ENCODE measurements around the gene MACF1.
"Not testable (repeated sequence)": the region's sequence is repeated elsewhere in the genome, so short reads cannot be mapped to it uniquely, and the experiment has no call there.

MACF1 gene

GRCh38 chr1:39182804-39183203 lies 21.7 kb upstream of the MACF1 start:
- DNase-seq = no peak

DNA sequence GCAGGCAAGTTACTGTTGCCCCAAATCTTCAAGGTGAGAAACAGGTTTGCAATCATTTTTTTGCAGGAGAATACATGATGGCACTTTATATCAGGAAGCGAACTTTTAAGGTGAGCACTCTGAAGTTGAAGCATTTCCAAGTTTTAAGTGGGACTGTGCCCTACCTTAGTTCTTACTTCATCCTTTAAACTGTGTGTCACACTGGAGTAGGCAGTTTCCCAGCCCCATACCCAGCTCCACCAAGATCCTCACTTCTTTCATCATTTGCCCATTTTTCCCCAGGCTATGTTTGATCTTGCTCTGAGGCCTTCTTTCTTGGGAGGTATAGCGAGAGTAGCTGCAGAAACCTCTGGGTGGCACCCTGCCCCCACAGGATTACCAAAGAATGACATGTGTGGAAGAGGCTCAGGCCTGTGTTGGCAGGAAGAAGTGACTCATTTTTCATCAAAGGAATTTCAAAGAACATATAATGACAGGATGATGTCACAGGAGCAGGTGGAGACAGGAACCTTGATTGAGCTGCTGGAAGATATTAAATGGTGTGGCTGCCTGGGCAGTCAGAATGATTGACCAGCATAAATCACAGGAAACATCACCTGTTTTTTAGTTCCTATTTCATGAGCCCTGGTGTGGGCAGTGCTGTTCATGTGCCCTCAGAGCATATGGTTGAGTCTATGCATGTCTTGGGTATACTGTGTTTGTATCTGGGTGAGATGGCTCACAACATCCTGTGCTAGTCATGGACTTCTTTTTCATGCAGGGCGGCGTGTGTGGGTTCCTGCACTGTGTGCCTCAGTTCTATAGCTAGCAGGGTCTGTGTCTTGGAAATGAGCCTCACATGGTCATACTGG lies 20.8 kb upstream of the MACF1 start:
- peak; percentile 82 for DNase-seq

DNA sequence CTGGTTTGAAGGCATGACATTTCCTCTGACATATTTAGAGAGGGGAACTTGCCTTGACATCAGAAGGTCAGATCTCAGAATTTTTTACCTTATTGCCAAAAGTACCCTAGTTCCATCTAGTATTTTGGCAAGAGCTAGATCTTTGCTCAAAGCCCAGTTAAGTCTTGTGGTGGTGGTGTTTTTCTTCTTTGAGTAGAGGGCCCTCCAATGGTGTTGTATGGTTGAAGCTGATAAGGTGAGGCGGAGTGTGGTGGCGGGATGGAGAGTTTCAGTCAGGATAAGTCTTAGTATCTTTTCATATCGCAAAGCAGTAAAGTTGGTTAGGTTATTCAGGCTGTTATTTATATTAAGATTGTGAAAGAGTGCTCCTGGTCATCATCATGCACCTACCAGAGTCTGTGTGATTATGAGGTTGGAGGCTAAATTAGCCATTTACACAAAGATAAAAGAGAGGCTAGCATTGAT lies 20.1 kb upstream of the MACF1 start:
- DNase-seq = no peak

DNA sequence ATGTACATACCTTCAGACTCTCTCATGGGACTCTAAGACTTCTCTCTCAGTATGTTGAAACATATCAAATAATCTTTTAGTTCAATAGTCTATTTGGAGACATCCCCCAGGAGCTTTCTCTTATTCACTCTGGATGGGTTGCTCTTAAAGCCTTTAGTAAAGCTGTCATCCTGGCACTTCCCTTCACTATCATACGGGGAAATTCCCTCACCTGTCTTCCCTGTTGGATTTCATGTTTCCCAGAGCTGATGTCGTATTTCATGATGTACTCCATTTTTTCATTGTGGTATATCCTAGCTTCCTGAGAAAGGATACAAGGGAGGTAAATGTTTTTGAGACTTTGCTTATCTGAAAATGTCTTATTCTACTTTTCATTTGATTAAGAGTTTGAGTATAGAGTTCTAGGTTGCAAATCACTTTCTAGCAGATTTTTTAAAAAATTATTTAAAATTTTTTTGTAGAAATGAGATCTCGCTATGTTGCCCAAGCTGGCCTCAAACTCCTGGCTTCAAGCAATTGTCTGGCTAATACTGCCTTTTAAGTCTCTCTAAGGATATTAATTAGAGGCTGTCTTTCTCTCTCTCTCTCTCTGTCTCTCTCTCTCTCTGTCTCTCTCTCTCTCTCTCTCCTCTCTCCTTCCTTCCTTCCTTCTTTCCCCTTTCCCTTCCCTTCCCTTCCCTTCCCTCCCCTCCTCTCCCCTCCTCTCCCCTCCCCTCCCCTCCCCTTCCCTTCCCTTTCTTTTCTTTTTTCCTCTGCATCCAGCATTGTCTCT lies 17.0 kb upstream of the MACF1 start:
- DNase-seq = no peak

- DNase-seq = no peak
Observed at GRCh38 chr1:39189592-39190041, 14.9 kb upstream of the MACF1 start.

GRCh38 chr1:39190096-39190495 lies 14.4 kb upstream of the MACF1 start:
- DNase-seq = no peak

DNA sequence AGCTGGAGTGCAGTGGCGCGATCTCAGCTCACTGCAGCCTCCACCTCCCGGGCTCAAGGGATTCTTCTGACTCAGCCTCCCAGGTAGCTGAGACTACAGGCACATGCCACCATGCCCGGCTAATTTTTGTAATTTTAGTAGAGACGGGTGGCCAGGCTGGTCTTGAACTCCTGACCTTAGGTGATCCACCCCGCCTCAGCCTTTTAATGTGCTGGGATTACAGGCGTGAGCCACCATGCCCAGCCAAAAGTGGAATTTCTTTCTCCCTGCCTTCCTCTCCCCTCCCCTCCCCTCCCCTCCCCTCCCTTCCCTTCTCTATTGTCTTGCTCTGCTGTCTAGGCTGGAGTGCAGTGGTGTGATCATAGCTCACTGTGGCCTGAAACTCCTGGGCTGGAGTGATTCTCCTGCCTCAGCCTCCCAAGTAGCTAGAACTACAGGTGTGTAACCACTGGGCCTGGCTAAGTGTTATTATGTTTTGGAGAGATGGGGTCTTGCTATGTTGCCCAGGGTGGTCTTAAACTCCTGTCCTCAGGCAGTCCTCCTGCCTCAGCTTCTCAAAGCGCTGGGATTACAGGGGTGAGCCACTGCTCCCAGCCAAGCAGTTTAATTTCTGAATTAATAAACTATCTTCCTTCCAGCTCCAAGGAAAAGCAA lies 10.0 kb upstream of the MACF1 start:
- no peak for DNase-seq

GRCh38 chr1:39195166-39196111 lies 9.1 kb upstream of the MACF1 start:
- DNase-seq = no peak

DNA sequence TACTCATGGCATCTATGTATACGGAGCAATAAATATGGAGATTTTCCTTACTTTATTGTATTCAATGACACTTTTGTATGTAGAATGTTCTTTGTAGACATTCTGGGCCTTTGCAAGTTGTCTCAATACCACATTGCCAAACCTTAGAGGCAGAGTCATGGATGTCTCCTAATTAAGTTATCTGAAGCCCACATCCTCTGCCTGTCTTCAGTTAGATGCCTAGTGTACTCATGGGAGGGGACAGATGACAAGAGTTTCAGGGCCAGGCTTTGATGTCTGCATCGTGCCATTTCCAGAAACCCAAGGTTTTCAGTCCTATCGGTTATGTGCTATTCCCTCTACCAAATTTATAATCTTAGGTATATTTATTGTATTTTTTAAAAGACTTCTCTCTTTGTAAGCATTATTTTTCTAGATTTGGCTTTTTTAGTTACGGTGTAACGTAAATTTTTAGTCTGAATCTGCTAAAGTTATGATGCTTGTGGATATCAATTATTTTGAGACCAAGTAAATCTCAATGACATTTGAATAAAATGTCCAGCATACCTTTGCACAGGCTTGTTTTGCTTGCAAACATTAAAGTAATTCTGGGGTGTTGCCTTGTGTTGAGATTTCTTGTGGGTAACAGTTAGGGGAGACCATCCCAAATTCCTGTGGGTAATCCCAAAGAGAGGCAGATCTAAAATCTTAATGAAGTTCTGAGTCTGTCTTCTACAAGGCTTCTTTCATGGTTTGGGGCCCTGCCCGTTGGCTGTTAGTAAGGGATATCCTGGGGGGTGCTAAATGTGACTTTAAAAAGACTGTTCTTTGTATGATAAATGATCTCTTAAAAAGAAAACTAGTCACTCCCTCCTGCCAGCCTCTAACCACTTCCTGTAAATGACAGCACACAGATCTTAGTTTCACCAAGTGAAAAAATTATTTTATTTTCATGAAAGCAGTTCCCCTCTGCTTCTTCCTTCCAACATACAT lies 8.0 kb upstream of the MACF1 start:
- peak; percentile 79 for DNase-seq

- no peak for DNase-seq
Observed at GRCh38 chr1:39199593-39199992, 4.9 kb upstream of the MACF1 start.

- peak; percentile 88 for DNase-seq
Observed at GRCh38 chr1:39205102-39205780, 746 bp downstream of the MACF1 start.

DNA sequence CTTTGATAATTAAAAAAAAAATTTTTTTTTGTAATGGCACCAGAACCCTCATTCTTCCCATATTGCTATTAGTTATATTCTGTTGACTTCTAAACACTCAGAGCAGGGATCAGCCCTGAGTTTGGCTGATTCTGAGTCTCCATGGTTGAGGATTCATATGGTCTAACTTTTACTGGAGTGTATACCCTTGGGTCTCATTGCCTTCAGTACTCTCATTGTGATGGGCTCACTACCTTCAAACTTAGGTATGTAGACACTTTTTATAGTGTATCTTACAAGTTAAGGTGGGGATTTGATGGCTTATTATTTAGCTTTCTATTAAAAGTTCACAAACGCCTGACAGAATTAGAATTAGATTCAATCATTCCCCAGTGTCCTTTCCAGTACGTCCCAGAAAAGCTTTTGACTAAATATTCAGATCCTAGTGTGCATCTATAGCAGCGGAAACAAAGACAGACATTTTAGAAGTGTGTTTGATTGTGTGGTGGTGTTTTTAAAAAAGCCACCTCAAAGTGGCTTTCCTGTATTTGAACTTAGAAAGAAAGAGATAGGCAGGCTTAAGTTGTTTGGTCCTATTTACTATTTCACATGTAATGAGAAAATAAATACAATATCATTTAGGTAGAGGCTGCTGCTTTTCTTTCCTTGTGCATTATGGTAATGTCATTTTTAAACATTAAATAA lies 1.4 kb downstream of the MACF1 start:
- no peak for DNase-seq

- DNase-seq = not testable (repeated sequence)
Observed at GRCh38 chr1:39208360-39208759, 3.9 kb downstream of the MACF1 start.

- no peak for DNase-seq
Observed at GRCh38 chr1:39210649-39211048, 6.2 kb downstream of the MACF1 start.

- DNase-seq = no peak
Observed at GRCh38 chr1:39212499-39212898, 8.0 kb downstream of the MACF1 start.

GRCh38 chr1:39213511-39214002 lies 9.1 kb downstream of the MACF1 start:
- no peak for DNase-seq

GRCh38 chr1:39214021-39214713 lies 9.7 kb downstream of the MACF1 start:
- DNase-seq = no peak

DNA sequence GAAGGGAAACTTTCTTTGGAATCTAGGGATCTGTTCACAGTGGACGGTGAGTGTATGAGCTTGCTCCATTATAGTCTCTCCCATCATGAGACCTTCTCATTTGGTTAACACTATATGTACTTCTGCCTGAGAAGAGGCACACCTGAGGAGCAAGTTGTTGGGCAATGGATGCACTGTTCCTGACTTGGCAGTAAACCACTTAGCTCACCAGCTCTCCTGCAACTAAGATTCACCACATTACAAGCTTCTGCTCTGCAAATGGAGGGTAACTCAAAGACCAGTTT lies 10.2 kb downstream of the MACF1 start:
- no peak for DNase-seq
